ENCODE data around the gene LCT. TPM values are rescaled to one million over a fixed set of nuclear protein-coding genes. Genes with fewer than 3 reads are reported as not detected.

Gene LCT
- total and polyA plus RNA-seq, 2 of the 4 experiments (the other 2 are of a cell fraction) = under 0.01 TPM; not detected in 1

- CTCF ChIA-PET = interaction anchor here (0.6 kb wide), 1 partner anchor 8 kb away, joined by 3 read pairs; no protein-coding TSS in a partner anchor
- POLR2A ChIA-PET (ENCODE audit: unreplicated experiment) = no interaction called here
- no peak overlapping the region for H3K56ac ChIP-seq (ENCODE audit: extremely low read depth, insufficient read depth, low read length)
- H3K27ac ChIP-seq (ENCODE audit: insufficient read depth, low read length) = no peak overlapping the region
- H3K36me3 ChIP-seq (ENCODE audit: control insufficient read depth, insufficient read depth, low read length) = no peaks in the 10 kb centered on the region
- no peak overlapping the region for H2AK9ac ChIP-seq (replicated peaks; ENCODE audit: low read depth, low read length, poor library complexity)
- in situ Hi-C loops (cut with MboI; ENCODE audit: low sequenced_read_pairs) (no loop called here), intact Hi-C loops (cut with micrococcal nuclease) (no loop called here), dilution Hi-C loops (cut with HindIII; ENCODE audit: low sequenced_read_pairs, unreplicated experiment) (no loop called here)
- H4K20me1 ChIP-seq (ENCODE audit: insufficient read depth, low read length) = no peaks in the 10 kb centered on the region
- H3K9me3 ChIP-seq (ENCODE audit: control insufficient read depth, insufficient read depth, low read length) = no peaks in the 10 kb centered on the region
- peaks cover 5% of the 10 kb centered on the region for H3K27me3 ChIP-seq (ENCODE audit: control insufficient read depth, insufficient read depth, low read length)
- BruUV-seq (replicated peaks) = no TSS peak
- no peak overlapping the region for H3K18ac ChIP-seq (ENCODE audit: low read depth, low read length)
- H2BK15ac ChIP-seq (ENCODE audit: low read depth, low read length) = no peak overlapping the region
- no peak overlapping the region for H3K23ac ChIP-seq (ENCODE audit: low read depth, low read length)
- H3K79me1 ChIP-seq (ENCODE audit: low read depth in 1 of 2, low read length in 2 of 2) = no peaks in the 10 kb centered on the region
- no peak overlapping the region for H3K4me2 ChIP-seq (ENCODE audit: low read depth, low read length)
- no peak overlapping the region for H2BK5ac ChIP-seq (ENCODE audit: low read depth, low read length, poor library complexity, severe bottlenecking)
- no peak overlapping the region for H3K14ac ChIP-seq (replicated peaks; ENCODE audit: low read depth, low read length)
- no peak overlapping the region for H3K9ac ChIP-seq (ENCODE audit: low read depth, low read length)
- H2AFZ ChIP-seq (replicated peaks; ENCODE audit: low read length, poor library complexity) = no peak overlapping the region
- no peak overlapping the region for H3K4me3 ChIP-seq (ENCODE audit: insufficient read depth, low read depth, low read length)
- H3K4me1 ChIP-seq (ENCODE audit: control insufficient read depth, insufficient read depth, low read length) = no peaks in the 10 kb centered on the region
- no peaks in the 10 kb centered on the region for H3K9me1 ChIP-seq (ENCODE audit: insufficient read depth, low read length)
- WGBS, 2 experiments (ENCODE audit: extremely low coverage in 2 of 2, insufficient read length in 1 of 2) = no CpG with 5 or more reads among the region's 3 CpGs
- no peak overlapping the region for H2AK5ac ChIP-seq (ENCODE audit: low read depth, low read length)
- H2BK120ac ChIP-seq (ENCODE audit: low read depth, low read length) = no peak overlapping the region
- DNase-seq = no peak
- no peak for TF ChIP-seq RCOR1 (IDR thresholded peaks at IDR 0.05; ENCODE audit: insufficient replicate concordance, low read length)
- no peak for TF ChIP-seq USF2 (IDR thresholded peaks at IDR 0.05; ENCODE audit: low read depth, low read length)
- TF ChIP-seq MAFK (IDR thresholded peaks at IDR 0.05; ENCODE audit: low read depth, low read length) = no peak
- TF ChIP-seq MXI1 (IDR thresholded peaks at IDR 0.05; ENCODE audit: borderline replicate concordance, low read depth, low read length) = no peak
- no peak for TF ChIP-seq POLR2A (IDR thresholded peaks at IDR 0.05; ENCODE audit: low read depth, low read length)
- TF ChIP-seq RAD21 (IDR thresholded peaks at IDR 0.05; ENCODE audit: low read length) = no peak
- TF ChIP-seq SMC3 (IDR thresholded peaks at IDR 0.05; ENCODE audit: low read depth, low read length) = no peak
- TF ChIP-seq BHLHE40 (IDR thresholded peaks at IDR 0.05; ENCODE audit: low read depth, low read length) = no peak
- TF ChIP-seq CHD1 (IDR thresholded peaks at IDR 0.05; ENCODE audit: low read depth, low read length) = no peak
- no peak for TF ChIP-seq FOS (IDR thresholded peaks at IDR 0.05; ENCODE audit: low read depth, low read length)
- no peak for TF ChIP-seq ELK1 (IDR thresholded peaks at IDR 0.05; ENCODE audit: borderline replicate concordance, low read depth, low read length)
- no peak for TF ChIP-seq CTCF (conservative IDR thresholded peaks at IDR 0.05; ENCODE audit: low read depth, low read length)
- no peak overlapping the region for H4K5ac ChIP-seq (ENCODE audit: low read depth, low read length)
- H3K4ac ChIP-seq (ENCODE audit: low read depth, low read length) = no peak overlapping the region
- no peak overlapping the region for H2BK20ac ChIP-seq (ENCODE audit: low read depth, low read length)
- no peak overlapping the region for H4K91ac ChIP-seq (ENCODE audit: insufficient read depth, low read depth, low read length)
- H4K8ac ChIP-seq (ENCODE audit: low read depth in 2 of 2, low read length in 2 of 2) = no peak overlapping the region
- no peak for ATAC-seq (ENCODE audit: low read depth)
Observed at GRCh38 chr2:135882415-135882814, 45.4 kb upstream of the LCT start.

All from IMR-90 (cell line).